Mesodermal cell (in vitro differentiated cells): ENCODE results near the gene ROGDI.

Experiments
- H3K27ac ChIP-seq: 2 replicates; pipeline ENCODE4 v1.7.0; 2013; ENCODE audit warnings: mild to moderate bottlenecking, low read depth, low read length, moderate library complexity; ENCODE audit not compliant: severe bottlenecking
- H3K36me3 ChIP-seq: 2 replicates; pipeline ENCODE4 v1.7.1; 2013; ENCODE audit warnings: mild to moderate bottlenecking, low read length, moderate library complexity; ENCODE audit not compliant: control insufficient read depth, insufficient read depth
- H3K4me1 ChIP-seq: one replicate; pipeline ENCODE4 v1.7.1; 2013; ENCODE audit warnings: mild to moderate bottlenecking, low read length; ENCODE audit not compliant: insufficient read depth, control insufficient read depth, poor library complexity, severe bottlenecking
- H3K4me3 ChIP-seq: 2 replicates; pipeline ENCODE4 v1.7.0; 2013; ENCODE audit warnings: low read length, control low read depth, mild to moderate bottlenecking; ENCODE audit not compliant: insufficient read depth, poor library complexity, severe bottlenecking; ENCODE audit errors: extremely low read depth
- H3K9me3 ChIP-seq: 2 replicates; pipeline ENCODE4 v1.7.1; 2013; ENCODE audit warnings: mild to moderate bottlenecking, low read length, moderate library complexity; ENCODE audit not compliant: control insufficient read depth
- WGBS, 2 experiments: methylation state at CpG; one replicate each; pipeline ENCODE4 v1.1.5; 2013; ENCODE audit warnings: missing lambda C conversion rate in 2 of 2; ENCODE audit not compliant: insufficient coverage in 2 of 2; 5-methylcytosine and 5-hydroxymethylcytosine counted together

Gene ROGDI

DNA sequence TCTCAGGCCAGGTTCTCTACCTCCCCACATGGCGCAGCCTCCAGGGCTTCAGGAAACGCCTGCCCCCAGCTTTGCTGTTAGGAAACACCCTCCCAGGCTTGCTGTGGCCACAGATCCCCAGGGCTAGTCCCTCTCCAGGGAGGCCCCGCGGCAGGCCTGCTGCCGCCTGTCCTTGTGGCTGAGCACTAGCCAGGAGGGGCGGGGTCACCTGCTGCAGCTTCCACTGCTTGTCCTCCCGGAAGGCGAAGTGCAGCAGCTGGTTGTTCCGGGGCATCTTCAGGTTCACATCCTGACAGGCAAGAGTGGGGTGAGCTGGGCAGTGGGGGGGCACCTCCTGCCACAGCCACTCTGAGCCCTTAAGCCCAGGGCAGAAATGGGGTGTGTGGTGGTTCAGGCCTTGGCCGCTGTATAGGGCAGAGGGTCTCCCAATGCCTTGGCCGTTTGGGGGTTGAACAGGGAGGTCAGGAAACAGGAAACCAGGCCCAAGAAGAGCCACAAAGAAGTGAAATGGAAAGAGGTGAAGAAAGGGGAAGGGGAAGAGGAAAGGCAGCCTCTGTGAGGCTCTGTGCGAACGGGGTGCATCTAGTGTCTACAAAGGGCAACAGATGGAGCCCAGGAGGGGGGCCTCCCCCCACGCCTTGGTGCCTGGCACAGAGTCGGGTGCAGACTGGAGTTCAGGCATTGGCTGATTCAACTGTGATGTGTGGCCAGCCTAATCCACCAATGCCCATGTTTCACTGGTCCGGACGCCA, 2.0 kb downstream of the ROGDI start:
- 92 to 96% methylated on average over 15 to 17 of the region's 17 CpGs for WGBS, 2 experiments
- H3K4me3 ChIP-seq = no peak overlapping the region
- peaks cover 21% of the 10 kb centered on the region for H3K36me3 ChIP-seq
- peaks cover 23% of the 10 kb centered on the region for H3K4me1 ChIP-seq
- H3K27ac ChIP-seq = no peak overlapping the region
- no peaks in the 10 kb centered on the region for H3K9me3 ChIP-seq

GRCh38 chr16:4799171-4799855, 3.1 kb downstream of the ROGDI start:
- Histone ChIP-seq H3K27ac (no peak overlapping the region), H3K4me3 (no peak overlapping the region), H3K9me3 (no peaks in the 10 kb centered on the region), H3K36me3 (peaks cover 12% of the 10 kb centered on the region), H3K4me1 (peaks cover 18% of the 10 kb centered on the region)
- 94 to 97% methylated on average over 19 of the region's 19 CpGs for WGBS, 2 experiments

DNA sequence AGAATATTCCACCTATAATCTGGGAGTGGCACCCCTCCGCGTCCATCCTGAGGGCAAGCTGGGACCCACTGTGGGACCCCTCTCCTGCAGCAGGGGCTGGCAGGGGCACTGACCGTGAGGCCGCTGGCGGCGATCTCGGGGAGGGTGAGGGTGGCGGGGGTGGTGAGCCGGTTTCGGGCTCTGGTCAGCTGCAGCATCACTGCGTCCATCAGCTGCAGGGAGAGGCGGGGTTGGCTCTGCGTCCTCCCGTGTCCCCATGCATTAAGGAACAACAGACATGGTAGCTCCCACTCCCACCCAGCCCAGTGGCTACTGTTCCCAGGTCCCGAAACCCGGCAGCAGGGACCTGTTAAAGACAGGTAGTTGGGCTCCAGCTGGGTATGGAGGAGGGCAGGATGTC, 4.0 kb downstream of the ROGDI start:
- H3K4me1 ChIP-seq = peaks cover 12% of the 10 kb centered on the region
- H3K36me3 ChIP-seq = peaks cover 12% of the 10 kb centered on the region
- no peak overlapping the region for H3K4me3 ChIP-seq
- no peaks in the 10 kb centered on the region for H3K9me3 ChIP-seq
- WGBS, 2 experiments = 92% methylated on average over 12 to 13 of the region's 16 CpGs
- H3K27ac ChIP-seq = no peak overlapping the region

DNA sequence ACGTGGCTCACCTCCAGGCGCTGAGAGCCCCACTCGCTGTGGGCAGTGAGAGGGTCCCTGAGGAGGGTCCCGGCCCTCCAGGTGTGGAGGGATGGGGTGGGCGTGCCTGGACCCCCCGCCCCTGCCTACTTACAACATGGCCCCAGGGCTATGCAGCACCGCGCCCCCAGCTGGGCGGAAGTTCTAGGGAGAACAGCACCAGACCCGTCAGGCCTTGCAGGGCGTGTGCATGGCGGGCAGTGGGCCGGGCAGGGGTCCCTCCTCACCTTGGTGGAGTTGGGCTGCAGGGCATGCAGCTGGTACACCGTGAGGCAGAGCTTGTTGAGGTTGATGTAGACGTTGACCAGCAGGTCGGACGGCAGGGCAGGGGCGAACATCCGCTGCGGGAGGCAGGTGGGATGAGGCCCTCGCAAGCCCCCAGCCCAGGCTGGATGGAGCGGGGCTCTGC, 4.6 kb downstream of the ROGDI start:
- Histone ChIP-seq H3K27ac (no peak overlapping the region), H3K4me1 (peaks cover 10% of the 10 kb centered on the region), H3K36me3 (peaks cover 12% of the 10 kb centered on the region), H3K4me3 (no peak overlapping the region), H3K9me3 (no peaks in the 10 kb centered on the region)
- WGBS, 2 experiments = 95 to 96% methylated on average over 17 to 18 of the region's 22 CpGs

- 93 to 95% methylated on average over 15 to 18 of the region's 21 CpGs for WGBS, 2 experiments
- H3K27ac ChIP-seq = no peak overlapping the region
These were observed 5.2 kb downstream of the ROGDI start for GRCh38 chr16:4796982-4797804.

GRCh38 chr16:4795828-4796572, 6.4 kb downstream of the ROGDI start:
- 94 to 95% methylated on average over 24 to 26 of the region's 30 CpGs for WGBS, 2 experiments
- peaks cover 12% of the 10 kb centered on the region for H3K36me3 ChIP-seq
- peaks cover 1% of the 10 kb centered on the region for H3K4me1 ChIP-seq
- H3K4me3 ChIP-seq = no peak overlapping the region
- no peak overlapping the region for H3K27ac ChIP-seq
- H3K9me3 ChIP-seq = no peaks in the 10 kb centered on the region

More at GRCh38 chr16:4796982-4797804, 5.2 kb downstream of the ROGDI start:
- no peak overlapping the region for H3K4me3 ChIP-seq
- H3K9me3 ChIP-seq = no peaks in the 10 kb centered on the region
- peaks cover 10% of the 10 kb centered on the region for H3K4me1 ChIP-seq
- H3K36me3 ChIP-seq = peaks cover 12% of the 10 kb centered on the region

DNA sequence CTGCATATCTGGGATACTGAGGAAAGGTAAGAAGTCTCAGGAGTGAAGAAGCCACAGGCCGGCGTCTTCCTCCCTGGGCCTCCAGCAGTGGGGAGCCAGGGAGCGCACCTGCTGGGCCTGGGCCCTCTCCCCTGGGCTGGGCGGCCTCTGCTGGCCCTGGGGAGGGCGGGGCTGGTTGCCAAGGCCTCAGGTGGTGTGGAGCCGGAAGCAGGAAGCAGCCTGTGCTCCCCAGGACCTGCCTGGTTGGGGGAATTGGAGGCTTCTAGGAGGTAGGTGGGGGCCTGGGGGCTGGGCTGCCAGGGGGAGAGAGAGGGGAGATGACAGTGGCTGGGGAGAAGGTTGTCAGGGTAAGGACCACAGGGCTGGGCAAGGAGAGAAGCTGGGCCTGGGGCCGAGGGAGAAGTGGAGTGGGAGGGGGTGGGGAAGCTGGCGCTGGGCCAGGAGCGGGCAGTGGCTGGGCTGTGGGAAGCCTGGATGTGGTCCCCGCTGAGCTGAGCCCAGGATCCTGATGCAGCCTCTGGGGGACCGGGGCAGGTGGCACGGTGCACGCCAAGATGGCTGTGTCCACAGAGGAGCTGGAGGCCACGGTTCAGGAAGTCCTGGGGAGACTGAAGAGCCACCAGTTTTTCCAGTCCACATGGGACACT, 7.1 kb downstream of the ROGDI start, which contains the start of gene SMIM22:
Gene SMIM22, plus strand, starts transcription at position 189 of the 647 bp plus-strand sequence. Its CDS starts 366 bp downstream, at position 555.
- H3K4me3 ChIP-seq = no peak within 1 kb of the TSS
- H3K27ac ChIP-seq = no peak within 1 kb of the TSS
- peaks cover 12% of the 10 kb centered on the region for H3K36me3 ChIP-seq
- 94 to 98% methylated on average over 9 to 12 of the region's 14 CpGs for whole genome bisulfite sequencing, 2 experiments
- H3K9me3 ChIP-seq = no peaks in the 10 kb centered on the region
- no peaks in the 10 kb centered on the region for H3K4me1 ChIP-seq

GRCh38 chr16:4792951-4793513, 9.4 kb downstream of the ROGDI start:
- no peaks in the 10 kb centered on the region for H3K36me3 ChIP-seq
- no peak overlapping the region for H3K4me3 ChIP-seq
- no peaks in the 10 kb centered on the region for H3K9me3 ChIP-seq
- no peak overlapping the region for H3K27ac ChIP-seq
- WGBS, 2 experiments = 80 to 96% methylated on average over 8 to 9 of the region's 13 CpGs
- H3K4me1 ChIP-seq = peaks cover 6% of the 10 kb centered on the region

- Histone ChIP-seq H3K27ac (no peak overlapping the region), H3K36me3 (no peaks in the 10 kb centered on the region), H3K9me3 (no peaks in the 10 kb centered on the region), H3K4me1 (peaks cover 7% of the 10 kb centered on the region), H3K4me3 (no peak overlapping the region)
- 91 to 95% methylated on average over 8 to 9 of the region's 10 CpGs for WGBS, 2 experiments
These were observed 11.6 kb downstream of the ROGDI start for GRCh38 chr16:4790871-4791270.
